ENCODE data around the gene COL16A1. TPM values are rescaled to one million over a fixed set of nuclear protein-coding genes. Genes with fewer than 3 reads are reported as not detected.

COL16A1 gene
- total and polyA plus RNA-seq, 3 experiments from 2014 or later, result 0.85 TPM; not detected in 2

DNA sequence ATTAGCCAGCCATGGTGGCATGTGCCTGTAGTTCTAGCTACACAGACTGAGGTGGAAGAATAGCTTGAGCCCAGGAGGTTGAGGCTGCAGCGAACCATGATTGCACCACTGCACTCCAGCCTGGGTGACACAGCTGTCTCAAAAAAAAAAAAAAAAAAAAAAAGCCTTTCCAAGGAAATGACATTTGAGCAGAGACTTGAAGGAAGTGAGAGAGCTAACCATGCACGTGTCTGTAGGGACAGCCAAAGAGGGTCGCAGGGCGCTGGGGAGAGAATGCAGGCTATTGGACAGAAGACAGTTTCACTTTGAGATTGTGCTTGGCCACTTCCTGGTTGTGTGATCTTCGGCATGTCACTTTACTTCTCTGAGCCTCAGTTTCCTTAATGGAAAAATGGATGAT is 79.5 kb downstream of the COL16A1 start:
- no peak overlapping the region for H3K27ac ChIP-seq (ENCODE audit: low read depth, low read length)
- POLR2A ChIA-PET, result no interaction called here

GRCh38 chr1:31623365-31623764 is 80.5 kb downstream of the COL16A1 start:
- Mint-ChIP-seq H3K9me3 (no peaks in the 10 kb centered on the region), H3K27ac (no peak overlapping the region), H3K27me3 (peaks cover 9 to 16% of the 10 kb centered on the region in 2 donors), H3K4me3 (no peak overlapping the region), H3K4me1 (peaks cover 6 to 14% (median 9%) of the 10 kb centered on the region in 3 donors), H3K36me3 (peaks cover 0 to 33% (median 6%) of the 10 kb centered on the region in 3 donors)
- Histone ChIP-seq H3K4me3 (ENCODE audit: low read length) (no peak overlapping the region), H3K36me3 (ENCODE audit: insufficient read depth, low read length) (peaks cover 6% of the 10 kb centered on the region), H3K4me1 (ENCODE audit: insufficient read depth, low read length) (no peaks in the 10 kb centered on the region), H3K27ac (ENCODE audit: low read depth, low read length) (no peak overlapping the region), H3K9me3 (ENCODE audit: low read length) (no peaks in the 10 kb centered on the region), H3K27me3 (ENCODE audit: insufficient read depth, low read length, poor library complexity, severe bottlenecking) (peaks cover 6% of the 10 kb centered on the region)
- no peak for DNase-seq
- POLR2A ChIA-PET, result no interaction called here
- CTCF ChIA-PET, result interaction anchor here (0.9 kb wide), 1 partner anchor 14 kb away, joined by 3 read pairs; no protein-coding TSS in a partner anchor

More for the DNA sequence above, 79.5 kb downstream of the COL16A1 start:
- Mint-ChIP-seq H3K4me1 (peaks cover 6 to 12% (median 9%) of the 10 kb centered on the region in 3 donors), H3K4me3 (no peak overlapping the region), H3K9me3 (no peaks in the 10 kb centered on the region), H3K27me3 (peaks cover 3 to 7% of the 10 kb centered on the region in 2 donors), H3K27ac (peak overlapping the region in 1 of 8 donors; percentile 56), H3K36me3 (peaks cover 0 to 42% (median 8%) of the 10 kb centered on the region in 3 donors)
- CTCF ChIA-PET, result no interaction called here
- DNase-seq, result no peak
- no peaks in the 10 kb centered on the region for H3K4me1 ChIP-seq (ENCODE audit: insufficient read depth, low read length)
- H3K36me3 ChIP-seq (ENCODE audit: insufficient read depth, low read length), result peaks cover 10% of the 10 kb centered on the region
- H3K9me3 ChIP-seq (ENCODE audit: low read length), result no peaks in the 10 kb centered on the region
- no peak overlapping the region for H3K4me3 ChIP-seq (ENCODE audit: low read length)
- no peaks in the 10 kb centered on the region for H3K27me3 ChIP-seq (ENCODE audit: insufficient read depth, low read length, poor library complexity, severe bottlenecking)

DNA sequence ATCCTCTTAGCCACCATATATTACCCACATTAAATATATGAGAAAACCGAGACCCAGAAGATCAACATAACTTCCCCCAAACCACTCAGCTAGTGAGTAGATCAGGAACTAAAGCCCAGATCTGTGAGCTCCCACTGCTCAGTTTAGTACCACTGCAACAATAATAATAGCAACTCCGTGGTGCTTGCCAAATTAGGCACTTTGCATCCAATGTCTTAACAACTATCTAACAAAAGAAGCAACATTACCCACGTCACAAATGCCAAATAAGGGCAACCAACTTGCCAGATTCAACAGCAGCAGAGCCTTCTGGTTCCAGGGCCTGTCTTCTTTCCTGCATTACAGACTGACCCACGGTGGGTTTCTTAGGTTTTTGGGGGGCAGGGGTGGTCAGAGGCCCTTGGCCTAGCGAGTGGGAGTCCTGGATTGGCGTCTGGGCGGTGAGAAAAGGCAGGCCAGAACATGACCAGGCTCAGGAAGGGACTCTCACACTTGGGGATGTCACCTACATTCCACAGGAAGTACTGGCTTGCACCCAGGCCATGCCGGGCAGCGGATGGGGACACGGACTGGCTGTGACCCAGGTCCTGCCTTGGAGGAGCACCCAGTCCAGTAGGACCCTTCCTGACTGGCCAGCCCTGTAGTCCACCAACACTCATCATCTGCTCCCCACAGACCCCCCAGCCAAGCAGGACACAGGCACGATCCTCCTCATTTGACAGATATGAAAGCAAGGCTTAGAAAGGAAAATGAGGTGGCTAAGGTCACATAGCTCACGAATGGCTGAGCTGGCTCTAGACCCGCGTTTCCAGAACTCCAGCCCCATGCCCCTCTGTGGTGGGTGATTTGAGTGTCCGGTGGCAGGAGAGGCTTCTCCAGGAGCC is 81.7 kb downstream of the COL16A1 start:
- Mint-ChIP-seq H3K4me3 (no peak overlapping the region), H3K4me1 (peaks cover 10 to 20% (median 12%) of the 10 kb centered on the region in 3 donors), H3K27me3 (peaks cover 13 to 22% of the 10 kb centered on the region in 2 donors), H3K9me3 (no peaks in the 10 kb centered on the region), H3K27ac (no peak overlapping the region), H3K36me3 (peaks cover 0 to 20% (median 0%) of the 10 kb centered on the region in 3 donors)
- Histone ChIP-seq H3K36me3 (ENCODE audit: insufficient read depth, low read length) (no peaks in the 10 kb centered on the region), H3K4me3 (ENCODE audit: low read length) (no peak overlapping the region), H3K27ac (ENCODE audit: low read depth, low read length) (no peak overlapping the region), H3K9me3 (ENCODE audit: low read length) (no peaks in the 10 kb centered on the region), H3K4me1 (ENCODE audit: insufficient read depth, low read length) (no peaks in the 10 kb centered on the region), H3K27me3 (ENCODE audit: insufficient read depth, low read length, poor library complexity, severe bottlenecking) (peaks cover 9% of the 10 kb centered on the region)
- ChIA-PET CTCF (no interaction called here), POLR2A (no interaction called here)
- DNase-seq, result no peak

DNA sequence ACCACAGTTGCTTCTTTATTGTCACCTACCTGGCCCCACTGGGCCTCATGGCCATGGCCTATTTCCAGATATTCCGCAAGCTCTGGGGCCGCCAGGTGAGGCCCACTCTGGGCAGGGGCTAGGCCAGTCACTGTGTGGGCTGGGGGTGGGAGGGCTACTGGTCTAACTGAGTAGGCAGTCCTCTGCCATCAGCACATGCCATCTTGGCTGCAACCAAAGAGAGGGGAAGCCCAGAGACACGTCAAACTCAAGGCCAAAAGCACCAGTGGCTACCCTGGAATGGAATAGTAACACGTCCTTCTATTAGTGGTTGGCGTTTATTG is 82.4 kb downstream of the COL16A1 start:
- Histone ChIP-seq H3K27ac (ENCODE audit: low read depth, low read length) (no peak overlapping the region), H3K4me1 (ENCODE audit: insufficient read depth, low read length) (no peaks in the 10 kb centered on the region), H3K9me3 (ENCODE audit: low read length) (no peaks in the 10 kb centered on the region), H3K27me3 (ENCODE audit: insufficient read depth, low read length, poor library complexity, severe bottlenecking) (peaks cover 15% of the 10 kb centered on the region), H3K36me3 (ENCODE audit: insufficient read depth, low read length) (no peaks in the 10 kb centered on the region), H3K4me3 (ENCODE audit: low read length) (no peak overlapping the region)
- ChIA-PET POLR2A (no interaction called here), CTCF (interaction anchor here (1.2 kb wide), 1 partner anchor 9 kb away, joined by 3 read pairs; no protein-coding TSS in a partner anchor)
- Mint-ChIP-seq H3K4me3 (no peak overlapping the region), H3K27ac (no peak overlapping the region), H3K9me3 (no peaks in the 10 kb centered on the region), H3K4me1 (peaks cover 11 to 25% (median 15%) of the 10 kb centered on the region in 3 donors), H3K27me3 (peaks cover 20 to 29% of the 10 kb centered on the region in 2 donors), H3K36me3 (peaks cover 0 to 15% (median 0%) of the 10 kb centered on the region in 3 donors)
- DNase-seq, result no peak

DNA sequence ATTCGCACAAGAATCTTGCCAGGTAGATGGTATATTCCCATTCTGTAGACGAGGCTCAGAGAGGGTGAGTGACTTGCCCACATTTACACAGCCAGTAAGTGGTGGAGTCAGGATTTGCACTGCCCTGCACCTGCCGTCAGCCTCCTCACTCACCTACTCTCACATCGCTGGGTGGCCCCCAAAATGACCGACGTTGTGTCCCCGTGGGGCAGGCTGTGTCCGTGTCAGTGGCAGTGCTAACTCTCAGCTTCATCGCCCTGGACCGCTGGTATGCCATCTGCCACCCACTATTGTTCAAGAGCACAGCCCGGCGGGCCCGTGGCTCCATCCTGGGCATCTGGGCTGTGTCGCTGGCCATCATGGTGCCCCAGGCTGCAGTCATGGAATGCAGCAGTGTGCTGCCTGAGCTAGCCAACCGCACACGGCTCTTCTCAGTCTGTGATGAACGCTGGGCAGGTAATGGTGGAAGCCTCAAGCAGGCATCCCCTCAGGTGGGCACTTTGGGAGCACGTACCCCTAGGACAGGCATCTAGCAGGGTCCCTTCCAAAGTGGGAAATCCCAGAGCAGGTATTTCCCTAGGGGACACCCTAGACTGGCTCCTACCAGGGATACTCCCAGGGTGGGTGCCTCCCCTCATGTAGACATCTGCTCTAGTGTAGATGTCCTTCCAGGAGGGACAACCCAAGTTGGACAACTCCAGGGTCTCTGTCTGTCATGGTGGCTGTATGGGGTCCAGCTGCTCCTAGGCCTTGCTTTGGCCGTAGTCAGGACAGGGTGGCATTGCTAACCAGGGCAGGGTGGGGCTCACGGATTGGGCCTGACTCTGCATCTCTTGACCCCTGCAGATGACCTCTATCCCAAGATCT is 83.0 kb downstream of the COL16A1 start:
- no peaks in the 10 kb centered on the region for H3K36me3 ChIP-seq (ENCODE audit: insufficient read depth, low read length)
- DNase-seq, result no peak
- H3K4me3 ChIP-seq (ENCODE audit: low read length), result no peak overlapping the region
- ChIA-PET POLR2A (no interaction called here), CTCF (interaction anchor here (1.2 kb wide), 1 partner anchor 10 kb away, joined by 3 read pairs; no protein-coding TSS in a partner anchor)
- Mint-ChIP-seq H3K27me3 (peaks cover 22 to 35% of the 10 kb centered on the region in 2 donors), H3K9me3 (no peaks in the 10 kb centered on the region), H3K4me1 (peaks cover 11 to 25% (median 15%) of the 10 kb centered on the region in 3 donors), H3K36me3 (peaks cover 0 to 10% (median 0%) of the 10 kb centered on the region in 3 donors), H3K27ac (no peak overlapping the region), H3K4me3 (no peak overlapping the region)
- H3K27me3 ChIP-seq (ENCODE audit: insufficient read depth, low read length, poor library complexity, severe bottlenecking), result peaks cover 20% of the 10 kb centered on the region
- H3K27ac ChIP-seq (ENCODE audit: low read depth, low read length), result no peak overlapping the region
- H3K4me1 ChIP-seq (ENCODE audit: insufficient read depth, low read length), result no peaks in the 10 kb centered on the region
- no peaks in the 10 kb centered on the region for H3K9me3 ChIP-seq (ENCODE audit: low read length)

DNA sequence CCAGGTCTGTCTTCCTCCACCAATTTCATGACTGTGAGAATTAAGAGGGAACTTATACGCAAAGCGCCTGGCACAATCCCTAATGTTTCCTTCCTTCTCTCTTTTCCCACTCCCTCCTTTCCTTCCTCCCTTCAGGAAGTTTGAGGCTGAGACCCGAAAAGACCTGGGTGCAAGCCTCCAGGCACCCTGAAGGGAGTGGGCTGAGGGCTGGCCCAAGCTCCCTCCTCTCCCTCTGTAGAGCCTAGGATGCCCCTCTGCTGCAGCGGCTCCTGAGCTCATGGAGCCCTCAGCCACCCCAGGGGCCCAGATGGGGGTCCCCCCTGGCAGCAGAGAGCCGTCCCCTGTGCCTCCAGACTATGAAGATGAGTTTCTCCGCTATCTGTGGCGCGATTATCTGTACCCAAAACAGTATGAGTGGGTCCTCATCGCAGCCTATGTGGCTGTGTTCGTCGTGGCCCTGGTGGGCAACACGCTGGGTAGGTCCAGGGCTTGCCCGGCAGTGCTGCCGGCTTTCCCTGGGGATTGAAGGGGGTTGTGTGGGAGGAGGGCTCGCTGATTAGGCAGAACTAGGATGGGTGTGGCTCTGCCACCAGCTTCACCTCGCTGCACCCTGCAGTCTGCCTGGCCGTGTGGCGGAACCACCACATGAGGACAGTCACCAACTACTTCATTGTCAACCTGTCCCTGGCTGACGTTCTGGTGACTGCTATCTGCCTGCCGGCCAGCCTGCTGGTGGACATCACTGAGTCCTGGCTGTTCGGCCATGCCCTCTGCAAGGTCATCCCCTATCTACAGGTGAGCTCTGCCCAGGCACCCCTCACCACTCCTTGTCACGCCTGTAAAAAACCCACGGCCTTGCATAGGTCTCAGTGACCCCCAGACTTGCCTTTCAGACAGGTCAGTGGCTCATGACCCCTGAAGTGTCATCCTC is 84.6 kb downstream of the COL16A1 start:
- peaks cover 0 to under 1% (median 0%) of the 10 kb centered on the region in 3 donors for H3K36me3 Mint-ChIP-seq
- peaks cover 23% of the 10 kb centered on the region for H3K27me3 ChIP-seq (ENCODE audit: insufficient read depth, low read length, poor library complexity, severe bottlenecking)
- CTCF ChIA-PET, result interaction anchor here (0.7 to 1.9 kb wide), 4 partner anchors 8 to 14 kb away, joined by 3 to 9 read pairs (median 4); no protein-coding TSS in a partner anchor
- H3K4me1 ChIP-seq (ENCODE audit: insufficient read depth, low read length), result no peaks in the 10 kb centered on the region
- H3K4me3 ChIP-seq (ENCODE audit: low read length), result no peak overlapping the region
- H3K27me3 Mint-ChIP-seq, result peaks cover 22 to 39% of the 10 kb centered on the region in 2 donors
- DNase-seq, result no peak
- peak overlapping the region in 1 of 7 donors; percentile 40 for H3K4me3 Mint-ChIP-seq
- POLR2A ChIA-PET, result no interaction called here
- H3K9me3 Mint-ChIP-seq, result no peaks in the 10 kb centered on the region
- peaks cover 5 to 17% (median 8%) of the 10 kb centered on the region in 3 donors for H3K4me1 Mint-ChIP-seq
- H3K27ac Mint-ChIP-seq, result peak overlapping the region in 1 of 8 donors; percentile 41
- H3K9me3 ChIP-seq (ENCODE audit: low read length), result no peaks in the 10 kb centered on the region
- no peaks in the 10 kb centered on the region for H3K36me3 ChIP-seq (ENCODE audit: insufficient read depth, low read length)
- no peak overlapping the region for H3K27ac ChIP-seq (ENCODE audit: low read depth, low read length)

Data from CD8-positive, alpha-beta memory T cell (primary cell).